Mucosa of rectum (tissue), 2 donors: ENCODE measurements around the gene RCBTB1.

Source experiments
- H3K27ac ChIP-seq, 2 donors: one replicate each; pipeline ENCODE4 v1.7.0; 2013; ENCODE audit warnings: inconsistent platforms in 2 of 2, low read depth in 2 of 2, low read length in 2 of 2
- H3K27me3 ChIP-seq, 2 donors: one replicate each; pipeline ENCODE4 v1.7.0; 2013; ENCODE audit warnings: low read length in 2 of 2; ENCODE audit not compliant: control insufficient read depth in 2 of 2, insufficient read depth in 2 of 2
- H3K36me3 ChIP-seq, 2 donors: one replicate each; pipeline ENCODE4 v1.7.0; 2013; ENCODE audit warnings: low read length in 2 of 2; ENCODE audit not compliant: control insufficient read depth in 2 of 2, insufficient read depth in 2 of 2
- H3K4me1 ChIP-seq, 2 donors: one replicate each; pipeline ENCODE4 v1.7.0; 2013; ENCODE audit warnings: low read length in 2 of 2, mild to moderate bottlenecking in 1 of 2; ENCODE audit not compliant: control insufficient read depth in 2 of 2, insufficient read depth in 2 of 2
- H3K4me3 ChIP-seq, 2 donors: one replicate each; pipeline ENCODE4 v1.7.0; 2013; ENCODE audit warnings: low read length in 2 of 2
- H3K9ac ChIP-seq, 2 donors: one replicate each; pipeline ENCODE4 v1.7.0; 2013; ENCODE audit warnings: low read length in 2 of 2, low read depth in 1 of 2, mild to moderate bottlenecking in 1 of 2
- H3K9me3 ChIP-seq, 2 donors: one replicate each; pipeline ENCODE4 v1.7.0; 2013; ENCODE audit warnings: low read length in 2 of 2; ENCODE audit not compliant: control insufficient read depth in 2 of 2
- donor health status: healthy.
- donor health status: Normal muscosa, but diverticular disease.

Gene RCBTB1

DNA sequence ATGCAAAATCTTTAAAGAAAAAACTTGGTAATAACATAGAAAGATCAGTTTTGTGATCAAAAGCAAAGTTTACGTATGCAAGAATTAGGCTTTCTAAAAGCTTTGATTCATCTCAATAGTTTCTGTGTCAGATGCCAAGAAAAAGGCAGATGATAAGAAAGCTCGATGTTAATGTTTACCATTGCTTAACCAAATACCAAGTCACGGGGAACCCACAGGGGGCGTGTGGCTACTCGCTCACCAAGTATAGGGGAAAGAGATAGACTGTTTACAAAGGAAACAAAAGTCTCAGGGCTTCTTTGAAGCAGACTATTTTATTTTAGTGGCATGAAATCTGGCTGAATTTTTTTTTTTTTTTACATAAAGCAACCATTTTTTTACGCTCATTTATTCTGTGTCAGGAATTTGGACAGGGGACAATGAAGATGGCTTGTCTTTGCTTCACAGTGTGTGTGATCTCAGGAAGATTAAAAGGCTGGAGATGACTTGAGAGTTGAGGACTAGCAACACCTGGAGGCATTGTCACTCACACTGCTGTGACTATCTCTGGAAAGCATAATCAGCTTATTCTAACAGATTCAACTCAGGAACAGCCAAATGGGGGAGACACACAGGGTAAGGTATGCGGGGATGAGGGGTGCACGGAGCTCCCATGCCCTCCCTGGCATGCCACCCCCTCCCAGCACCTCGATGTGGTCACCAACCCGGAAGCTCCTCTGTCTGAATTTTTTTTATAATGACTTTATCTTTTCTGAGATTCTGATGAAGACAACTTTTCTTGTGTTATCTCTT lies 24.9 kb downstream of the RCBTB1 start:
- Histone ChIP-seq H3K4me1 (peaks cover 0 to 3% of the 10 kb centered on the region in 2 donors), H3K9me3 (no peaks in the 10 kb centered on the region), H3K27ac (no peak overlapping the region), H3K4me3 (no peak overlapping the region), H3K9ac (no peak overlapping the region), H3K36me3 (peaks cover 0 to 9% of the 10 kb centered on the region in 2 donors), H3K27me3 (no peaks in the 10 kb centered on the region)

DNA sequence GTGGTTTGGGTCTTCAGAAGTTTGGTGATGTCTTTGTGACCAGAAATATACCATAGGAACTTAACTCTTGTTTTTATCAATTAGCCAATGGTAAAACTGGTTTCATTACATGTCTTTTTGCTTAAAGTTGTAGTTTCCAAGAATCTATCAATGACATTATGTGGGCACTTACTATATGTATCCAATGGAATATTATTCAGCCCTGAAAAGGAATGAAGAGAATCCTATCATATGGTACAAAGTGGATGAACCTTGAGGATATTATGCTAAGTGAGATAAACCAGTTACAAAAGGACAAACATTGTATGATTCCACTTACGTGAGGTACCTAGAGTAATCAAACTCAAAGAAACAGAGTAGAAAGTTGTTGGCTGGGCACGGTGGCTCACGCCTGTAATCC lies 26.4 kb downstream of the RCBTB1 start:
- H3K27me3 ChIP-seq, result no peaks in the 10 kb centered on the region
- no peak overlapping the region for H3K9ac ChIP-seq
- H3K4me1 ChIP-seq, result peaks cover 0 to 3% of the 10 kb centered on the region in 2 donors
- H3K36me3 ChIP-seq, result peaks cover 0 to 9% of the 10 kb centered on the region in 2 donors
- H3K27ac ChIP-seq, result no peak overlapping the region
- no peaks in the 10 kb centered on the region for H3K9me3 ChIP-seq
- no peak overlapping the region for H3K4me3 ChIP-seq

DNA sequence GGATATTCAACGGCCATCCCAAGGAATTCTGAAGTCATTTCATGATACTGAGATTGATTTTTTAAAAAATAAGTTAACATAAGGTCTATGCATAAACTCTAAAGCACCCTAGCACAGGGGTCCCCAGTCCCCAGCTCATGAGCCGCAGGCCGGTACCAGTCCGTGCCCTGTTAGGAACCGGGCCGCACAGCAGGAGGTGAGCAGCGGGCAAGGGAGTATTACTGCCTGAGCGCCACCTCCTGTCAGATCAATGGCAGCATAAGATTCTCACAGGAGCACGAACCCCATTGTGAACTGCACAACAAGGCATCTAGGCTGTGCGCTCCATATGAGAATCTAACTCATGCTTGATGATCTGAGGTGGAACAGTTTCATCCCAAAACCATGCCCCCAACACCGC lies 31.0 kb downstream of the RCBTB1 start:
- H3K27ac ChIP-seq, result no peak overlapping the region
- H3K9me3 ChIP-seq, result no peaks in the 10 kb centered on the region
- H3K9ac ChIP-seq, result no peak overlapping the region
- no peak overlapping the region for H3K4me3 ChIP-seq
- no peaks in the 10 kb centered on the region for H3K4me1 ChIP-seq
- H3K36me3 ChIP-seq, result peaks cover 0 to 7% of the 10 kb centered on the region in 2 donors
- H3K27me3 ChIP-seq, result no peaks in the 10 kb centered on the region

DNA sequence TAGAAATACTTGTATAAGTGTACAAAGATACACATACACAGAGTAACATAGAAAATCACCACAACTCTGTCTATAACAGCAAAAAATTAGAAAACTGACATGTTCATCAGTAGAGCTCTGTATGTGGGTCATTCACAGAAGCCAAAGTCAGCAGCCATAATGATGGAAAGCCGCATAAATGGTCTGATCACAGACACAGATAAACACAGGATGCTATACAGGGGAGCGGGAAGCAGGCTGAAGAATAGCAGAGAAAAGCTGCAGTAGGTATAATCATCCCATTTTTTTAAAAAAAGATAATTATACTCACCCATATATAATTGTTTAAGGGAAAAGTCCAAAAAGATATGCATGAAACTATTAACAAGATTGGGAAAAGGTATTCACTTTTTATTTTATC lies 31.5 kb downstream of the RCBTB1 start:
- H3K36me3 ChIP-seq, result peaks cover 0 to 4% of the 10 kb centered on the region in 2 donors
- no peaks in the 10 kb centered on the region for H3K27me3 ChIP-seq
- H3K4me3 ChIP-seq, result no peak overlapping the region
- no peak overlapping the region for H3K9ac ChIP-seq
- no peaks in the 10 kb centered on the region for H3K4me1 ChIP-seq
- no peaks in the 10 kb centered on the region for H3K9me3 ChIP-seq
- no peak overlapping the region for H3K27ac ChIP-seq

DNA sequence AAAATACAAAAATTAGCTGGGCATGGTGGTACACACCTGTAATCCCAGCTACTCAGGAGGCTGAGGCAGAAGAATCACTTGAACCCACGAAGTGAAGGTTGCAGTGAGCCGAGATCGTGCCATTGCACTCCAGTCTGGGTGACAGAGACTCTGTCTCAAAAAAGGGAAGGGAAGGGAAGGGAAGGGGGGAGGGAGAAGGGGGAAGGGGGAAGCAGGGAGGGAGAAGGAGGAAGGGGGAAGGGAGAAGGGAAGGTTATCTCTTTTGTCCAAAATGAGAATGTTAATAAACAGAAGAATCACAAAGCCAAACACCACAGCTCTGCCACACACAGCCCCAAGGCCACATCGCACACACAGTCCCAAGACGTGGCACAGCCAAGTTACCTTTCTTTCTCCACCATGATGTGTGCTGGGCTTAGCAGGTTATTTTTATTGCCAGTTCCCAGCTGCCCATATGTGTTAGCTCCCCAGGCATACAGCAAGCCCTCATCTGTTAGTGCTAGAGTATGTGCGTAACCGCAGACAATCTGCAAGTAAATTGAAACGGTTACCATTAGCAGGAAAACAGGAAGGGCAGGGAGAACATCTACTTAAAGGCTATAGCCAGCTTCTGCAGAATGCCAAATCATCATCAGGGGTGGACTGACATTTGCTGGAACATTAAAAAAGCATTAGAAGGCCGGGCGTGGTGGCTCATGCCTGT lies 34.3 kb downstream of the RCBTB1 start:
- no peak overlapping the region for H3K9ac ChIP-seq
- H3K27ac ChIP-seq, result no peak overlapping the region
- no peaks in the 10 kb centered on the region for H3K4me1 ChIP-seq
- no peak overlapping the region for H3K4me3 ChIP-seq
- no peaks in the 10 kb centered on the region for H3K27me3 ChIP-seq
- H3K9me3 ChIP-seq, result no peaks in the 10 kb centered on the region
- H3K36me3 ChIP-seq, result peaks cover 1 to 4% of the 10 kb centered on the region in 2 donors

DNA sequence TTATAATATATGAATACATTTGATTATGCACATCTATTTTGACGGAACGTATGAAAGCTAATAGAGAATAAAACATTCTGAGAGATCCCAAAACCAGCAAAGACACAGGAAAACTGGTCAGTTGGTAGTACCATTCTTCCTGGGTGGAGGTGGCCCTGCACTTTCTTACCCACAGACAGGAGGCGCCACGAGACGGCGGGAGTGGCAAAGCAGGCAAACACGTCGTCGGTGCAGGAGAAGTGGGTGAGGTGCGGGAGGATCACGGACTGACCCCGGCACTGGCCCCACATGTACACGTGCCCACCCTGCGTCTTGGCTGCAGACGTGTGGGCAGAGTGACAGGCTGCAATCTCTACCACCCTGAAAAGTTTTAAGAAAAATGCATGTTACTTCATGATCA lies 36.1 kb downstream of the RCBTB1 start:
- Histone ChIP-seq H3K9ac (no peak overlapping the region), H3K4me1 (no peaks in the 10 kb centered on the region), H3K27me3 (no peaks in the 10 kb centered on the region), H3K4me3 (no peak overlapping the region), H3K36me3 (peaks cover 7 to 8% of the 10 kb centered on the region in 2 donors), H3K27ac (no peak overlapping the region), H3K9me3 (no peaks in the 10 kb centered on the region)

DNA sequence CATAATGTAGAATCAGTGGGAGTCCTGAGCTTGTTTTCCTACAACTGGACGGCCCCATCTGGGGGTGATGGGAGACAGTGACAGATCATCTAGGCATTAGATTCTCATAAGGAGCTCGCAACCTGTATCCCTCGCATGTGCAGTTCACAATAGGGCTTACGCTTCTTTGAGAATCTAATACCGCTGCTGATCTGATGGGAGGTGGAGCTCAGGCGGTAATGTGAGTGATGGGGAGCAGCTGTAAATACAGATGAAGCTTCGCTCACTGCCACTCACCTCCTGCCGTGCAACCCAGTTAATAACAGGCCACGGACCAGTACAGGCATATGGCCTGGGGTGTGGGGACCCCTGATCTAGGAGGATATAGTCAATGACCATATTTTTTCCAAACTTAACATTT lies 38.8 kb downstream of the RCBTB1 start:
- no peak overlapping the region for H3K27ac ChIP-seq
- no peak overlapping the region for H3K4me3 ChIP-seq
- peaks cover 7 to 14% of the 10 kb centered on the region in 2 donors for H3K36me3 ChIP-seq
- H3K9me3 ChIP-seq, result no peaks in the 10 kb centered on the region
- no peaks in the 10 kb centered on the region for H3K4me1 ChIP-seq
- no peak overlapping the region for H3K9ac ChIP-seq
- H3K27me3 ChIP-seq, result no peaks in the 10 kb centered on the region

DNA sequence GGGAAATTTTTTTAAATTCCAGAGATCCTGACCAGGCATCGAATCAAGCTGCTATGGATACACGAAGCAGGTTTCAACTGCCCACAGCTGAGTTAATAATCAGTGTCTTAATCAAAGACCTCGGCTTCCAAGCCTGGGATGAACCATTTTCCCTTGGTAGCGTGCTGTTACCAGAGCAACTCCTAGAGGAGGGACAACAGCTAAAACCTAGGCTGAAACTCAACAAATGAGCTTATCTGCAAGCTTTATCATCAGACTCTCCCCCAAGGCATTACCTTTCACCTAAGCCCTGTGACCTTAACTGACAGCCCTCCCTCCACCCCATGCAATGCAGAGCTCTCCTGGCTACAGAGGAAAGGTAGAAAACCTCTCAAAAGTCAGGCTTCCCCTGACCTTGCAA lies 39.7 kb downstream of the RCBTB1 start:
- no peak overlapping the region for H3K27ac ChIP-seq
- no peaks in the 10 kb centered on the region for H3K4me1 ChIP-seq
- H3K9ac ChIP-seq, result no peak overlapping the region
- no peak overlapping the region for H3K4me3 ChIP-seq
- H3K36me3 ChIP-seq, result peaks cover 9 to 16% of the 10 kb centered on the region in 2 donors
- H3K27me3 ChIP-seq, result no peaks in the 10 kb centered on the region
- H3K9me3 ChIP-seq, result no peaks in the 10 kb centered on the region

DNA sequence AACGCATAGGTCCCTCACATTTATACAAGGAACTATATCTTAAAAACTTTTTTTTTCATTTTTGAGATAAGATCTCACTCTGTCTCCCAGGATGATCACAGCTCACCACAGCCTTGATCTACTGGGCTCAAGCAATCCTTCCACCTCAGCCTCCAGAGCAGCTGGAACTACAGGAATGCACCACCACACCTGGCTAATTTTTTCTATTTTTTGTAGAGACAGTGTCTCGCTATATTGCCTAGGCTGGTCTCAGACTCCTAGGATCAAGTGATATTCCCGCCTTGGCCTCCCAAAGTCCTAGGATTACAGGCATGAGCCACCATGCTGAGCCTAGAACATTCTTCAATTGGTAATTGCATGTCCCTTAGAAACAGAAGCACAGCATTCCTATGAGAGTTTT lies 41.7 kb downstream of the RCBTB1 start:
- Histone ChIP-seq H3K27ac (no peak overlapping the region), H3K9me3 (no peaks in the 10 kb centered on the region), H3K27me3 (no peaks in the 10 kb centered on the region), H3K36me3 (peaks cover 16 to 22% of the 10 kb centered on the region in 2 donors), H3K4me3 (no peak overlapping the region), H3K4me1 (no peaks in the 10 kb centered on the region), H3K9ac (no peak overlapping the region)

DNA sequence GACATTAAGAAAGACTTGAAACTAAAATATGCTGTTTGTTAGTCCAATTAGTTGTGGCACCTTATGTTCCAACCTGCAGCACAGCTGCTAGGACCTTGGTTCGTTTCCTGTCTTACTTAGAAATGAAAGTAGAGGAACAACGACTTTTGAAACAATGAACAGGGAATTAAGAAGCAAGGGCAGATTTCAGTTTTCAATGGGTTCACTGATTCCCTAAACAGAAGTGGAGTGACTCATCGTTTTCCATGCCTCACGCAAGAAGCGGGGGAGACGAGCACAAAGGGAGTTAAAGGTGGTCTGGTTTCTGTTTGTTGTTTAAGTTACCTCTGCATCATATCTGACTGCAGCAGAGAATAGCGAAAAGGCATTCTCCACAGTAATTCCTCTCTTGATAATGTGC lies 44.8 kb downstream of the RCBTB1 start:
- no peaks in the 10 kb centered on the region for H3K27me3 ChIP-seq
- H3K36me3 ChIP-seq, result peaks cover 12 to 13% of the 10 kb centered on the region in 2 donors
- peak overlapping the region; percentile 10 to 44 for H3K27ac ChIP-seq
- no peaks in the 10 kb centered on the region for H3K4me1 ChIP-seq
- H3K4me3 ChIP-seq, result peak overlapping the region in 1 of 2 donors; percentile 49
- no peak overlapping the region for H3K9ac ChIP-seq
- H3K9me3 ChIP-seq, result no peaks in the 10 kb centered on the region
